AG20443 (cell line): ENCODE data around the gene CACNB3.
"Not testable (repeated sequence)": the region's sequence is repeated elsewhere in the genome, so short reads cannot be mapped to it uniquely, and the experiment has no call there.

Source experiments
- DNase-seq: peaks from one replicate; pipeline ENCODE4 v3.0.0; 2012; ENCODE audit warnings: low spot score, mixed read lengths

CACNB3 gene

GRCh38 chr12:48818831-48819590 is 715 bp downstream of the CACNB3 start:
- no peak for DNase-seq

- no peak for DNase-seq
Measured at GRCh38 chr12:48819986-48820725, 1.9 kb downstream of the CACNB3 start.

GRCh38 chr12:48822139-48822538 is 3.8 kb downstream of the CACNB3 start:
- DNase-seq: no peak

GRCh38 chr12:48822711-48823110 is 4.4 kb downstream of the CACNB3 start:
- DNase-seq: no peak

GRCh38 chr12:48823281-48823680 is 5.0 kb downstream of the CACNB3 start:
- no peak for DNase-seq

- DNase-seq: no peak
Measured at GRCh38 chr12:48824112-48824511, 5.8 kb downstream of the CACNB3 start.

- DNase-seq: no peak
Measured at GRCh38 chr12:48824905-48825304, 6.6 kb downstream of the CACNB3 start.

- no peak for DNase-seq
Measured at GRCh38 chr12:48826209-48826855, 8.0 kb downstream of the CACNB3 start.

- DNase-seq: no peak
Measured at GRCh38 chr12:48827026-48827425, 8.7 kb downstream of the CACNB3 start.

GRCh38 chr12:48827513-48828096 is 9.3 kb downstream of the CACNB3 start:
- no peak for DNase-seq

- DNase-seq: no peak
Measured at GRCh38 chr12:48828293-48828692, 10.0 kb downstream of the CACNB3 start.

- DNase-seq: no peak
Measured at GRCh38 chr12:48828841-48829575, 10.7 kb downstream of the CACNB3 start.

GRCh38 chr12:48831257-48831656 is 13.0 kb downstream of the CACNB3 start:
- no peak for DNase-seq

- DNase-seq: no peak
Measured at GRCh38 chr12:48832321-48833060, 14.2 kb downstream of the CACNB3 start.

- DNase-seq: no peak
Measured at GRCh38 chr12:48838048-48838447, 19.8 kb downstream of the CACNB3 start.

GRCh38 chr12:48842021-48842420 is 23.7 kb downstream of the CACNB3 start:
- DNase-seq: not testable (repeated sequence)

GRCh38 chr12:48851883-48852733 is 33.8 kb downstream of the CACNB3 start, which contains the start of gene DDX23:
Gene DDX23, minus strand, starts transcription at chr12:48852163. Its CDS starts 6,381 bp downstream, at chr12:48845782.
- DNase-seq: peak; percentile 99

- peak; percentile 80 for DNase-seq
Measured at GRCh38 chr12:48852734-48853688, 34.7 kb downstream of the CACNB3 start.

- DNase-seq: no peak
Measured at GRCh38 chr12:48854488-48854887, 36.2 kb downstream of the CACNB3 start.
